HepG2 (cell line): ENCODE data around the gene KIAA0232. TPM values are rescaled to one million over a fixed set of nuclear protein-coding genes. Genes with fewer than 3 reads are reported as not detected.

ENCODE experiments used
- CCAR2 ChIP-seq: fragments of 200-400 bp; formaldehyde crosslinking; optimal IDR thresholded peaks from 2 replicates; pipeline ENCODE3; 2018; ENCODE audit warnings: low read depth, mild to moderate bottlenecking, low read length, moderate library complexity
- CHD4 ChIP-seq: fragments of 200-600 bp; sonication (generic); IDR thresholded peaks from 2 replicates; pipeline ENCODE4 v1.7.0; 2017; ENCODE audit warnings: mild to moderate bottlenecking, low read length, borderline replicate concordance
- EHMT2 ChIP-seq: fragments of 200-600 bp; sonication (generic); IDR thresholded peaks from 2 replicates; pipeline ENCODE4 v1.7.0; 2017; ENCODE audit warnings: antibody characterized with exemption, low read depth, low read length, borderline replicate concordance
- FOXA1 ChIP-seq, 2 experiments: fragments of 450-650 bp in 1 of 2; sonication (generic) in 1 of 2; formaldehyde crosslinking in 1 of 2; IDR thresholded peaks; 2 replicates each; pipeline versions ENCODE4 v1.4.0 to v1.6.1; 2016 to 2020; ENCODE audit warnings: missing genetic modification reagents in 1 of 2
- FOXA3 ChIP-seq: IDR thresholded peaks from 2 replicates; pipeline ENCODE4 v1.6.1; 2016; ENCODE audit warnings: missing genetic modification reagents, missing compliant biosample characterization
- HBP1 ChIP-seq: IDR thresholded peaks from 2 replicates; pipeline ENCODE4 v1.6.1; 2016; ENCODE audit warnings: low read depth, control low read depth
- JARID2 ChIP-seq: sonication (generic); formaldehyde crosslinking; IDR thresholded peaks from 2 replicates; pipeline ENCODE4 v1.8.1; 2023; ENCODE audit warnings: missing genetic modification reagents, inconsistent platforms; ENCODE audit not compliant: insufficient replicate concordance
- MAX ChIP-seq: IDR thresholded peaks from 2 replicates; pipeline ENCODE4 v1.6.1; 2012; ENCODE audit warnings: inconsistent platforms
- MYNN ChIP-seq: sonication (generic); formaldehyde crosslinking; IDR thresholded peaks from 2 replicates; pipeline ENCODE4 v1.4.0; 2020; ENCODE audit warnings: mild to moderate bottlenecking, low read depth, missing genetic modification reagents
- RARG ChIP-seq: sonication (generic); formaldehyde crosslinking; IDR thresholded peaks from 2 replicates; pipeline ENCODE4 v1.4.0; 2020; ENCODE audit warnings: low read depth, mild to moderate bottlenecking, missing genetic modification reagents
- RERE ChIP-seq: IDR thresholded peaks from 2 replicates; pipeline ENCODE4 v1.6.1; 2016; ENCODE audit warnings: low read depth, missing genetic modification reagents, missing compliant biosample characterization
- SNAPC2 ChIP-seq: sonication (generic); formaldehyde crosslinking; IDR thresholded peaks from 2 replicates; pipeline ENCODE4 v1.8.1; 2022; ENCODE audit warnings: mild to moderate bottlenecking, missing genetic modification reagents
- SUZ12 ChIP-seq: fragments of 150-350 bp; IDR thresholded peaks from 2 replicates; pipeline ENCODE4 v1.6.1; 2014; ENCODE audit warnings: low read depth, low read length
- THAP11 ChIP-seq: IDR thresholded peaks from 2 replicates; pipeline ENCODE4 v1.6.1; 2016; ENCODE audit warnings: missing biosample characterization, missing genetic modification reagents
- TRIM22 ChIP-seq: fragments of 450-650 bp; IDR thresholded peaks from 2 replicates; pipeline ENCODE4 v1.6.1; 2017
- ZNF24 ChIP-seq: fragments of 450-650 bp; IDR thresholded peaks from 2 replicates; pipeline ENCODE4 v1.6.1; 2017; ENCODE audit warnings: antibody characterized with exemption, mild to moderate bottlenecking
- ZNF260 ChIP-seq: sonication (generic); formaldehyde crosslinking; IDR thresholded peaks from 2 replicates; pipeline ENCODE4 v1.4.0; 2020; ENCODE audit warnings: missing genetic modification reagents, low read depth, mild to moderate bottlenecking, borderline replicate concordance
- ZNF362 ChIP-seq: sonication (generic); formaldehyde crosslinking; IDR thresholded peaks from 2 replicates; pipeline ENCODE4 v1.4.0; 2020; ENCODE audit warnings: missing genetic modification reagents, mild to moderate bottlenecking, borderline replicate concordance
- ZNF766 ChIP-seq: sonication (generic); formaldehyde crosslinking; IDR thresholded peaks from 2 replicates; pipeline ENCODE4 v1.5.0; 2020; ENCODE audit warnings: missing genetic modification reagents, borderline replicate concordance
- polyA plus RNA-seq, 8 experiments: library from polyadenylated mRNA; depleted of rRNA in 3 of 8; stranded (reverse) in 7 of 8; unstranded in 1 of 8; fragments of >200 nt; fragmentation: Illumina TruSeq in 4 of 8; extraction: Trizol in 4 of 8; gene quantifications; 2 replicates each; pipeline versions ENCODE4 v1.2.1 to v1.2.3, GENCODE V29; 2011 to 2016; ENCODE audit warnings: low read depth in 4 of 8, missing spikeins in 1 of 8, mixed read lengths in 1 of 8; ENCODE audit not compliant: insufficient read depth in 1 of 8
- total RNA-seq, 5 experiments: library from RNA; depleted of rRNA; stranded (reverse); fragments of >200 nt; fragmentation: Illumina TruSeq; extraction: Trizol; gene quantifications; 2 replicates each; pipeline ENCODE4 v1.2.3, GENCODE V29; 2016; ENCODE audit warnings: low read depth in 1 of 5

KIAA0232 gene
- total and polyA plus RNA-seq, 2 of the 13 experiments (the other 11 are each of a cell fraction or from before 2014, with no cell fraction given): 7.8 to 17.1 TPM

- TF ChIP-seq RARG (CRISPR knock-in tag): no peak
- peak; percentile 45; the same call in 1 of the 2 replicates for TF ChIP-seq HBP1 (CRISPR knock-in tag)
- TF ChIP-seq ZNF766 (CRISPR knock-in tag): 0 out of 2 replicates have a peak, but pooled peaks have one; percentile 27
- no peak for TF ChIP-seq CHD4
- no peak for TF ChIP-seq ZNF362
- TF ChIP-seq RERE: peak; percentile 81
- no peak for TF ChIP-seq CCAR2
- no peak for TF ChIP-seq SNAPC2 (CRISPR knock-in tag)
- no peak for TF ChIP-seq MAX
- TF ChIP-seq EHMT2: no peak
- peak; percentile 76 for TF ChIP-seq FOXA3 (CRISPR knock-in tag)
- TF ChIP-seq FOXA1 (IDR thresholded peaks at IDR 0.05): no peak
- peak; percentile 55 for TF ChIP-seq FOXA1 (CRISPR knock-in tag; IDR thresholded peaks at IDR 0.05)
- TF ChIP-seq MYNN: no peak
- TF ChIP-seq ZNF24: no peak
- TF ChIP-seq ZNF260 (CRISPR knock-in tag): no peak
- TF ChIP-seq THAP11 (CRISPR knock-in tag): peak; percentile 53
- TF ChIP-seq TRIM22: no peak
- no peak for TF ChIP-seq JARID2 (CRISPR knock-in tag)
- TF ChIP-seq SUZ12: no peak
Observed at GRCh38 chr4:6749340-6750171, 33.0 kb upstream of the KIAA0232 start (continued).
